Pulmonary artery endothelial cell (primary cell): ENCODE measurements around the gene DVL1. TPM values are rescaled to one million over a fixed set of nuclear protein-coding genes. Genes with fewer than 3 reads are reported as not detected.

Source experiments
- DNase-seq: peaks from one replicate; pipeline ENCODE4 v3.0.0-alpha.2; 2011; ENCODE audit warnings: low read depth, low spot score
- total RNA-seq: library from RNA; depleted of rRNA; stranded (reverse); fragments of >200 nt; gene quantifications from 2 replicates; pipeline ENCODE4 v1.2.3, GENCODE V29; 2014

The DVL1 gene
- total RNA-seq, 1 donor from 2014 or later = 60.5 TPM

DNA sequence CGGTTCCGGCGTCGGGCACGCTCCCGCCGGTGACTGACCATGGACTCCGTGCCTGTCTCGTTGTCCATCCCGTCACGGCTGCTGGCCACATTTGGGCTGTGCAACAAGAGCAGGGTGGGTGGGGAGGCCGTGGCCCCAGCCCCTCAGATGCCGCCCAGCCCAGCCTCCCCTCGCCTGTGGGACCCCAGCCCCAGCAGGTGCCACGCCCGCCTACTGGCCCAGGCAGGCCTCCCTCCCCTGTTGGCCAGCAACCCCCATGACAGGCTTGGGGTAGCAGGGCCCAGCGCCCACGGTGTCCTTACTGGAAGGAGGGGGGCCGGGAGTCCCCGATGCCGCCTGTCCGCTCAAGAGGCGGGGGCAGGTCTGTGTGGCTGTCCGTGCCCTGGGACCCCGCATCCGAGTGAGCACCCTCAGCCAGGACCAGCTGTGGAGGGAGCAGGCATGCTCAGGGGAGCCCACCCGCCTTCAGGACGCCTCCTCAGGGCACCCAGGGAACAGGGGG lies 7.1 kb downstream of the DVL1 start:
- no peak for DNase-seq

DNA sequence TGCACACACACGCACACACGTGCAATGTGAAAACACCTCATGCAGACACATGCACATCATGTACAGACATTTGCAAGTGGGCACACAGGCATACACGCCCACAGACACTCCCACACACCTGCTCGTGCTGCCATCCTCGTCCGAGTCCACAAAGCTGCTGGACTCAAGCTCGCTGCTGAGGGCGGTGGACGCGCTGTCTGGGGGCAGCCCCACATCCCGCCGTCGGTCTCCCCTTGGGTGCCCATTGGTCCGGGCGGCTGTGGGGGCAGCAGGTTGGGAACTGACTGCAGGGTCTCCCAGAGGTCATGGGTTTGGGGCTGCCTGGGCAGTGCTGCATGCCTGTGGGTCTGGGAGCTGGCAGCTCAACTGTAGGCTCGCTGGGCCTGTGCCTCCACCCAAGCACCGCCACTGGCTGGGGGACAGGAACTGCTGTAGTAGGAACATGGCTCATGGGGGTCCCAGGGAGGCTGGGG lies 7.6 kb downstream of the DVL1 start:
- DNase-seq = no peak

DNA sequence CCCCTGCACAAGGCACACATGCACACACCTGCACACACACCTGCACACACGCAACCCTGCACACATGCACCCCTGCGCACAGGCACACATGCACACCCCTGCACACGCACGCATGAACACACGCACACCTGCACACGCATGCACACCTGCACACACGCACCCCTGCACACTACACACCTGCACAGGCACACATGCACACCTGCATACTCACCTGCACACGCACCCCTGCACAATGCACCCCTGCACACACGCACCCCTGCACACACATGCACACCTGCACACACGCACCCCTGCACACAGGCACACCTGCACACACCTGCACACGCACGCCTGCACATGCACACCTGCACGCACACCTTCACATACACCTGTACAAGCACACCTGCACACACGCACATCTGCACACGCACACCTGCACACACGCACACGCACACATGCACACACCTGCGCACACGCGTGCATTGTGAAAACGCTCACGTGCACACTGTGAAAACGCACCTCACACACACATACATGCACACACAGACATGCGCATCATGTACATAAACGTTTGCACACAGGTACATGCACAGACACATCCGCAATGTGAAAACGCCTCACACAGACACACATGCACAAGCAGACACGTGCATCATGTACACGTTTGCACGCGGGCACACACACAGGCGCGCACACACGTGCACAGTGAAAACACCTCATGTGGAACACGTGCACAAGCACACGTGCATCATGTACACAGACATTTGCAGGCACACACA lies 8.2 kb downstream of the DVL1 start:
- DNase-seq = no peak

DNA sequence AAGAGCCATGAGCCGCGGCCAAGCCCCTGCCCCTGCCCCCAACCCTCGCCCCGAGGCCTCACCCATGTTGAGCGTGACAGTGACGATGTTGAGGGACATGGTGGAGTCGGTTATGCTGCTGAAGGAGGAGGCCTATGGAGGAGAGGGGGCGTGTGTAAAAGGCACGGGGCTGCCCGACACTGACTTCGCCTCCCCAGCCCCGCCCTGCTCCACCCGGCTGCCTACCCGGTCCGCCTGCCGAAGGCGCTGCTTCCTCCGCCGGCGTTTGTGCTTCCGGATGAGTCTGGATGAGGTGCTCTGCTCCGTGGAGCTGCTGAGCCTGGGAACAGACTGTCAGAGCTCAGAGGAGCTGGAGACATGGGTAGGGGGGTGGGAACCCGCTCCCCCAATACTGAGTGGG lies 9.0 kb downstream of the DVL1 start:
- no peak for DNase-seq

DNA sequence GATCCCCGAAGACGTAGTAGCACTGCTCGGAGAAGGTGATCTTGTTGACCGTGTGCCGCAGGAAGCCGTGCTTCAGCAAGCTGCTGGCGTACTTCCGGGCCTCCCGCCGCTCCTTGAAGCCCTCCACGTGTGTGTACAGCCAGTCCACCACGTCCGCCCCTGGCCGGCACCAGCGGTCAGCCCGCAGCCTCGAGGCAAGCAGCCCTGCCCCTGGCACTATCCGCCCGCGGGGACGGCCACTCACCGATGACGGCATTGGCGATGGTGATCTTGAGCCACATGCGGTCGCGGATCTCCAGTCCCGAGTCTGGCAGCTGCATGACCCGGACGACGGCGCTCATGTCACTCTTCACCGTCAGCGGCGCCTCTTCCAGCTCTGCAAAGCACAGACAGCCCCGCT lies 10.9 kb downstream of the DVL1 start:
- no peak for DNase-seq

DNA sequence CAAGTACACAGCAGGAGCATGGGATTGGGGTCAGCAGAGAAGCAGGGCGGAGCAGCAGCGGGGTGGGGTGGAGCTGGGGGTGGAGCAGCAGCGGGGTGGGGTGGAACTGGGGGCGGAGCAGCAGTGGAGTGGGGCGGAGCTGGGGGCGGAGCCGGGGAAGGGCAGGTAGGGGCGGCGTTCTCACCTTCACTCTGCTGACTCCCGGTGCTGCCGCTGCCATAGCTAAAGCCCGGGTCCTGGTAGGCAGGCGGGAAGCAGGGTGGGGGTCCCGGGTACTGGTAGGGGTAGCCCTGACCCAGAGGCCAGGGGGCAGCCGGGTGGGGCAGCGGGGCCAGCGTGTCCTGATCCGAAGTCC lies 11.4 kb downstream of the DVL1 start:
- DNase-seq = no peak

DNA sequence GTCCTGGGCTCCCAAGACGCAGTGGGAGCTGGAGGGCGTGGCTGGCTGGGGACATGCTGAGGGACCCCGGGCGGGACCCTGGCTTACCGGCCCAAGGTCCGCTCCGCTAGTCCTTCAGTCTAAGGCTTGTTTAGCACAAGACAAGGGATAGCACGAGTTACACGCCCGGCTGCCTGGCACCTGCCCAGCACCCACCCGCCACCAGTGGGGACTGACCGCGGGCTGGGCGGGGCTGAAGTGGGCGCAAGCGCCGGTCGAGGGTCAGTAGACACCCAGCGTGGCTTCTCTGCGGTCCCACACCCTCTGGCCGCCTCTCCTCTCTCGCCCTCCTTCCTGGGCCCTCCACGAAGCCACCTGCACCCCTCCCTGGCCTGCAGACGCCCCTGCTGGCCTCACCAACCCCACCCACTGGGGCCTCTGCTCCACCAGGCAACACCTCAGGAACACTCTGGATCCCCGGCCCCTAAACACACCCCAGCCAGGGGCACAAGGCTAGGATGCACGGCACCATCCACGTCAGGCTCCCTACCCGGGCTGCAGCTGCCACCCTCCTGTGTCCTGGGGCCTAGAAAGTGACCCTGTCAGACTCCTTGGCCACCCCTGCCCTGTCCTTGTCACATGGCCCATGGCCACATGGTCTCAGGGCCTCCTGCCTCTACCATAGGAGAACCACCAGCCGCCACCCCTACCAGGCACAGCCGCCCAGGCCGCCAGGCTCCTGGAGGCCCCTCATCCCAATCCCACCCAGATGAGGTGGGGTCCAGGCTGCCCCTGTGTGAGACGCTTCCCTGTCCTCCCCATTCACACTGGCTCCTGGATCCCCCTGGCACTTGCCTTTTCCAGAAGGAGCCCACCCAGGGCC lies 12.1 kb downstream of the DVL1 start:
- no peak for DNase-seq

DNA sequence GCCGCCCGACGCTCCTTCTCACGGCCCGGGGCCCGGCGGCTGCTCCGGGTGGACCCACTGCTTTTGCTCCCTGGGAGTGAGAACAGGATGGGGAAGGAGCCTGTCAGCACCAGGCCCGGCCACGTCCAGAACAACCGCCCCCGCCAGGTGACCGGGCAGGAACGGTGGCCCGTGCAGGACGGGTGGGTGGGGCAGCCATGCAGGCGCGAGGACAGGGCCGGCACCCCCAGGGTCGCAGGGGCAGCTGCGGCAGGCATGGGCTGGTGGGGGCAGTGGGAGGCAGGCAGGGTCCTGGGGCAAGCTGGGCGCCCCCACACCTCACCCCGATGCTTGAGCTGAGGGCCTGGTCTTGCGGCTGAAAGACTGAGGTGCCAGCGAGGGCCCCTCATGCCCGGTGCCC lies 12.8 kb downstream of the DVL1 start:
- no peak for DNase-seq

DNA sequence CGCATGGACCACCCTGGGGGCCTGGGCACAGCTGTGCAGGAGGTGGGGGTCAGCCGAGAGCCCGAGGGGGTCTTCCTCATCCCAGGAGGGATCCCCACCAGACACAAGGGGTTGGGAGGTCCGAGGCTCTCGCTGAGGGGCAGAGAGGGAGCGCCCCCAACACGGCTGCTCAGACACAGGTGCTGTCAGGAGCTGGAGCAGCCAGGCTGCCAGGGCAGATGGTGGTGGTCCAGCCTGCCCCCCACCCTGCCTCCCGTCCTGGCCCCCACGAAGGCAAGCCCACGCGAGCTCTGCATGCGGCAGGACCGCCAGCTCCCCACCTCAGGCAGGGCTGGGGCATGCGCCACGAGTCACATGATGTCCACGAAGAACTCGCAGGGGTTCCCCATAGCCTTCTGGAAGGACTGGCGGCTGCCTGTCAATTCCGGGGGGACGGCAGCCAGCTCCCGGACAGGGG lies 13.4 kb downstream of the DVL1 start:
- DNase-seq = no peak

DNA sequence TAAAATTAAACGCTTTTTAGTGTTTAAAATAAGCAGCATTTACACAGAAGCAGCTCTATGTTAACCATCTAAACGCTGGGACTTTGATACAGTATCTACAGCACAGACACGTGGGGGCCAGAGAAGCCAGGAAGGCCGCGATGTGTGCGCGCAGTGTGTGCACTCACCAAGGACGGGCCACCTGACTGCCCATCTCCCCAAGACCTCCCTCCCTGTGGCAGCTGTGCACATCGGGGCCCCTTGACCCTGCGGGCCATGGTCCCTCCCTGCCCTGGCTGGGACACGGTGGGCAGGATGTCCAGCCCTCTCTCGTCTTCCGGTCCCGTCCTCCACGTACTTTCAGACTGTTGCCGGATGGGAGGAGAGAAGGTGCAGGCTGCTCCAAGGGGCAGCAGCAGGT lies 13.9 kb downstream of the DVL1 start:
- no peak for DNase-seq

DNA sequence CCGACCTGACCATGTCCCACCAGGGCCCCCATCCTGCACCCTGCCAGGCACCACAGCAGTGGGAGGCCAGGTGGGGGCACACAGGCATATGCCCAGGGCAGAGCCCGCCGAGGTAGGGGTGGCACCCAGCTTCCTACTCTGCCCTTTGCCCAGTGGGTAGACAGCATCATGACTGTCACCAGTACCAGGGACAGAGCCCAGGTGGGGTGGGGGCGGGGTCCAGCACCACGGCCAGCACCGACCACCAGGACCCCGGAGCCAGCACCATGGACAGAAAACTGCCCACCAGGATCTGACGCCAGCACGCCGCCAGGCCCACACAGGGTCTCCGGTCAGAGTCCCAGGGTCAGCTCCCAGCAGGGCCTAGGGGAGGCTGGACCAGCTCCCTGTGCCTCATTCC lies 14.4 kb downstream of the DVL1 start:
- no peak for DNase-seq

DNA sequence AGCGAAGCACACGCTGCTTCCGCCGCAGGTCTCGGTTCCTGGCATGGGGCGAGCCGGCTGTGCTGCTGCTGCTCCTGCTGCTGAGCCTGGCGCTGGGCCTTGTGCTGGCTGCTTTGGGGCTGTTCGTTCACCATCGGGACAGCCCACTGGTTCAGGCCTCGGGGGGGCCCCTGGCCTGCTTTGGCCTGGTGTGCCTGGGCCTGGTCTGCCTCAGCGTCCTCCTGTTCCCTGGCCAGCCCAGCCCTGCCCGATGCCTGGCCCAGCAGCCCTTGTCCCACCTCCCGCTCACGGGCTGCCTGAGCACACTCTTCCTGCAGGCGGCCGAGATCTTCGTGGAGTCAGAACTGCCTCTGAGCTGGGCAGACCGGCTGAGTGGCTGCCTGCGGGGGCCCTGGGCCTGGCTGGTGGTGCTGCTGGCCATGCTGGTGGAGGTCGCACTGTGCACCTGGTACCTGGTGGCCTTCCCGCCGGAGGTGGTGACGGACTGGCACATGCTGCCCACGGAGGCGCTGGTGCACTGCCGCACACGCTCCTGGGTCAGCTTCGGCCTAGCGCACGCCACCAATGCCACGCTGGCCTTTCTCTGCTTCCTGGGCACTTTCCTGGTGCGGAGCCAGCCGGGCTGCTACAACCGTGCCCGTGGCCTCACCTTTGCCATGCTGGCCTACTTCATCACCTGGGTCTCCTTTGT lies 15.5 kb downstream of the DVL1 start:
- DNase-seq = no peak

DNA sequence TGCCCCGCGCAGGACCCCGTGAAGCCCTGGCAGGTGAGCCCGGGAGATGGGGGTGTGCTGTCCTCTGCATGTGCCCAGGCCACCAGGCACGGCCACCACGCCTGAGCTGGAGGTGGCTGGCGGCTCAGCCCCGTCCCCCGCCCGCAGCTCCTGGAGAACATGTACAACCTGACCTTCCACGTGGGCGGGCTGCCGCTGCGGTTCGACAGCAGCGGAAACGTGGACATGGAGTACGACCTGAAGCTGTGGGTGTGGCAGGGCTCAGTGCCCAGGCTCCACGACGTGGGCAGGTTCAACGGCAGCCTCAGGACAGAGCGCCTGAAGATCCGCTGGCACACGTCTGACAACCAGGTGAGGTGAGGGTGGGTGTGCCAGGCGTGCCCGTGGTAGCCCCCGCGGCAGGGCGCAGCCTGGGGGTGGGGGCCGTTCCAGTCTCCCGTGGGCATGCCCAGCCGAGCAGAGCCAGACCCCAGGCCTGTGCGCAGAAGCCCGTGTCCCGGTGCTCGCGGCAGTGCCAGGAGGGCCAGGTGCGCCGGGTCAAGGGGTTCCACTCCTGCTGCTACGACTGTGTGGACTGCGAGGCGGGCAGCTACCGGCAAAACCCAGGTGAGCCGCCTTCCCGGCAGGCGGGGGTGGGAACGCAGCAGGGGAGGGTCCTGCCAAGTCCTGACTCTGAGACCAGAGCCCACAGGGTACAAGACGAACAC lies 16.3 kb downstream of the DVL1 start:
- no peak for DNase-seq

DNA sequence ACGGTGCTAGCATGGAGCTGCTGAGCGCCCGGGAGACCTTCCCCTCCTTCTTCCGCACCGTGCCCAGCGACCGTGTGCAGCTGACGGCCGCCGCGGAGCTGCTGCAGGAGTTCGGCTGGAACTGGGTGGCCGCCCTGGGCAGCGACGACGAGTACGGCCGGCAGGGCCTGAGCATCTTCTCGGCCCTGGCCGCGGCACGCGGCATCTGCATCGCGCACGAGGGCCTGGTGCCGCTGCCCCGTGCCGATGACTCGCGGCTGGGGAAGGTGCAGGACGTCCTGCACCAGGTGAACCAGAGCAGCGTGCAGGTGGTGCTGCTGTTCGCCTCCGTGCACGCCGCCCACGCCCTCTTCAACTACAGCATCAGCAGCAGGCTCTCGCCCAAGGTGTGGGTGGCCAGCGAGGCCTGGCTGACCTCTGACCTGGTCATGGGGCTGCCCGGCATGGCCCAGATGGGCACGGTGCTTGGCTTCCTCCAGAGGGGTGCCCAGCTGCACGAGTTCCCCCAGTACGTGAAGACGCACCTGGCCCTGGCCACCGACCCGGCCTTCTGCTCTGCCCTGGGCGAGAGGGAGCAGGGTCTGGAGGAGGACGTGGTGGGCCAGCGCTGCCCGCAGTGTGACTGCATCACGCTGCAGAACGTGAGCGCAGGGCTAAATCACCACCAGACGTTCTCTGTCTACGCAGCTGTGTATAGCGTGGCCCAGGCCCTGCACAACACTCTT lies 17.0 kb downstream of the DVL1 start:
- DNase-seq = no peak

DNA sequence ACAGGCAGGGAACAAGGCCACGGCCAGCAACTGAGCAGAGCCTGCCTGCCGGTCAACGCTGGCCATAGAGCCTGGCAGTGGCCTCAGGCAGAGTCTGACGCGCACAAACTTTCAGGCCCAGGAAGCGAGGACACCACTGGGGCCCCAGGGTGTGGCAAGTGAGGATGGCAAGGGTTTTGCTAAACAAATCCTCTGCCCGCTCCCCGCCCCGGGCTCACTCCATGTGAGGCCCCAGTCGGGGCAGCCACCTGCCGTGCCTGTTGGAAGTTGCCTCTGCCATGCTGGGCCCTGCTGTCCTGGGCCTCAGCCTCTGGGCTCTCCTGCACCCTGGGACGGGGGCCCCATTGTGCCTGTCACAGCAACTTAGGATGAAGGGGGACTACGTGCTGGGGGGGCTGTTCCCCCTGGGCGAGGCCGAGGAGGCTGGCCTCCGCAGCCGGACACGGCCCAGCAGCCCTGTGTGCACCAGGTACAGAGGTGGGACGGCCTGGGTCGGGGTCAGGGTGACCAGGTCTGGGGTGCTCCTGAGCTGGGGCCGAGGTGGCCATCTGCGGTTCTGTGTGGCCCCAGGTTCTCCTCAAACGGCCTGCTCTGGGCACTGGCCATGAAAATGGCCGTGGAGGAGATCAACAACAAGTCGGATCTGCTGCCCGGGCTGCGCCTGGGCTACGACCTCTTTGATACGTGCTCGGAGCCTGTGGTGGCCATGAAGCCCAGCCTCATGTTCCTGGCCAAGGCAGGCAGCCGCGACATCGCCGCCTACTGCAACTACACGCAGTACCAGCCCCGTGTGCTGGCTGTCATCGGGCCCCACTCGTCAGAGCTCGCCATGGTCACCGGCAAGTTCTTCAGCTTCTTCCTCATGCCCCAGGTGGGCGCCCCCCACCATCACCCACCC lies 17.9 kb downstream of the DVL1 start, which contains the start of gene TAS1R3:
Gene TAS1R3, plus strand, starts transcription at position 213 of the 898 bp plus-strand sequence. Its CDS starts 66 bp downstream, at position 279.
- DNase-seq = no peak

DNA sequence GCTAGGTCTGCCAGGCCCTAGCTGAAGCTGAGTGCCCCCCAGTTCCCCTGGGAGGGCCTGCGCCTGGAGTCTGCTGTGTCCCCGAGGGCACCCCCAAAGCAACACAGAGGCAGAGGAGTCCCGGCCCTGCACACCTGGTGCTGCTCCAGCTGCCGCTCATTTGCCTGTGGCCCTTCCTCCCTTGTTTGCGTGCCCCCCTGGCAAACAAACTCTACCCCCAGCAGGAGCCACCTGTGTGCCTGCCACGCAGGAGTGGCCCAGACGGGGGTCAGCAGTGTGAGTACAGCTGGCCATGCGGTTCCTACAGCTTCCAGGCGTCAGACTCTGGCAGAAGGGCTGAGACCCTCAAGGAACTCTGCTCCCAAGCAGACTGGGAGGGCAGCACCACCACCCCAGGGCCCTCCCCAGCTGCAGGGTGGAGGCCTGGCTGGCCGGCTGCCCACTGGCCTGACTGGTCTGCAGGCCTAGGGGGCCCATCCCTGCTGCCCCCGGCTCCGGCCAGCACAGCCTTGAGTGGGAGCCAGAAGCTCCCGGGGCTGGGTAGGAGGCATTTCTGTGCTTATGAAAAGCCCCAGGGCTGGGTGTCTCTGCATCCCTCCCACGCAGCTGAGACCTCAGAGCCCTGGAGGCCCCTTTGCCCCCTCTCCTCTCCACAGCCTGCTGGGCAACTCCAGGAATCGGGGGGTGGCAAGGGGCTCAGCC lies 18.7 kb downstream of the DVL1 start:
- no peak for DNase-seq

DNA sequence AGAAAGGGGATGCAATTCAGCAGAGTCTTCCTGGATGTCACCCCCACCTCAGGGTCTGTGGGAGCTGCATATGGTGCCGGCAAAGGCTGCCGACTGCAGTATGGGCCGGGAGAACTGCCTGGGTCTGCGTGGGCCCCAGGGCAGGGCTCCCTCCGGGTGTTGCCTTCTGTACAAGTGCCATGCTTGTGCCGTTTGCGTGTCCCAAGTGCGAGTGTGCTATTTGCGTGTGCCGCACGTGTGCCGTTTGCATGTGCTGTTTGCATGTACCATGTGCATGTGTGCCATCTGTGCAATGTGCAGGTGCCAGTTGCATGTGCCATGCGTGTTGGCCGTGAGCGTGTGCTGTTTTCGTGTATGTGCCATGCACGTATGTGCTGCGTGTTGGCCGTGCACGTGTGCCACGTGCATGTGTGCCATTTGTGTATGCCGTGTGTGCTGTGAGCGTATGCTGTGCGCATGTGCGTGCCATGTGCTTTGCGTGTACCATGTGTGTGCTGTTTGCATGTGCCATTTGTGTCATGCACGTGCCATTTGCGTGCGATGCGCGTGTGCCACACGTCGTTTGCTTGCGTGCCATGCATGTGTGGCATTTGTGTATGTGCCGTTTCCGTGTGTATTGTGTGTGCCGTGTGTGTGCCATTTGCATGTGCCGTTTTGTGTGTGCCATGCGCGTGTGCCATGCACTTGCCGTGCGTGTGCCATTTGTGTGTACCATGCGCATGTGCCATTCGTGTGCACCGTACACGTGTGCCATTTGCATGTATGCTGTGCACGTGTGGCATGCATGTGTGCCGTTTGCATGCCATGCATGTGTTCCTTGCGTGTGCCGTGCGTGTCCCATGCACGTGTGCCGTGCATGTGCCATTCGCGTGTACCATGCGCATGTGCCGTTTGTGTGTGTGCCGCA lies 19.7 kb downstream of the DVL1 start:
- no peak for DNase-seq

DNA sequence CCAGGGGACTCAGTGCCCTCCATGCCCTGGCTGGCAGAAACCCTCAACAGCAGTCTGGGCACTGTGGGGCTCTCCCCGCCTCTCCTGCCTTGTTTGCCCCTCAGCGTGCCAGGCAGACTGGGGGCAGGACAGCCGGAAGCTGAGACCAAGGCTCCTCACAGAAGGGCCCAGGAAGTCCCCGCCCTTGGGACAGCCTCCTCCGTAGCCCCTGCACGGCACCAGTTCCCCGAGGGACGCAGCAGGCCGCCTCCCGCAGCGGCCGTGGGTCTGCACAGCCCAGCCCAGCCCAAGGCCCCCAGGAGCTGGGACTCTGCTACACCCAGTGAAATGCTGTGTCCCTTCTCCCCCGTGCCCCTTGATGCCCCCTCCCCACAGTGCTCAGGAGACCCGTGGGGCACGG lies 21.0 kb downstream of the DVL1 start:
- DNase-seq = no peak
